Endothelial cell of umbilical vein (primary cell): Measurements from ENCODE around the gene COX5B.
A peak's percentile ranks its signal among the peaks of the same experiment; 100 is the strongest.

ENCODE experiments used
- CTCF ChIP-seq, 2 donors: IDR thresholded peaks; 1 replicate in 1 of 2; 2 replicates in 1 of 2; pipeline ENCODE4 v1.5.1; 2011; ENCODE audit warnings: low read length in 2 of 2, mild to moderate bottlenecking in 2 of 2, moderate library complexity in 2 of 2, control low read depth in 1 of 2, inconsistent platforms in 1 of 2, low read depth in 1 of 2; ENCODE audit not compliant: insufficient read depth in 1 of 2; ENCODE audit errors: extremely low read depth in 1 of 2
- EZH2 ChIP-seq: IDR thresholded peaks from 2 replicates; pipeline ENCODE4 v1.6.1; 2012; ENCODE audit warnings: borderline replicate concordance, low read depth, mild to moderate bottlenecking, moderate library complexity, low read length, inconsistent platforms; ENCODE audit not compliant: severe bottlenecking
- JUN ChIP-seq: IDR thresholded peaks from 2 replicates; pipeline ENCODE4 v1.6.1; 2011; ENCODE audit warnings: borderline replicate concordance, low read depth; ENCODE audit not compliant: insufficient read length, insufficient read depth
- MAX ChIP-seq: IDR thresholded peaks from 2 replicates; pipeline ENCODE4 v1.6.1; 2011; ENCODE audit not compliant: insufficient read depth, insufficient read length
- POLR2A ChIP-seq: IDR thresholded peaks from 2 replicates; pipeline ENCODE4 v1.6.1; 2012; ENCODE audit warnings: low read depth, mild to moderate bottlenecking, control low read depth, low read length
- POLR2AphosphoS5 ChIP-seq: IDR thresholded peaks from 2 replicates; pipeline ENCODE4 v1.6.1; 2012; ENCODE audit warnings: low read depth, mild to moderate bottlenecking, control low read depth, low read length, moderate library complexity; ENCODE audit not compliant: insufficient read depth

- TF ChIP-seq POLR2A = no peak
- peak; percentile 11 for TF ChIP-seq POLR2AphosphoS5
- no peak for TF ChIP-seq MAX
- TF ChIP-seq CTCF (IDR thresholded peaks at IDR 0.05; ENCODE audit: extremely low read depth in 1 of 2, insufficient read depth in 1 of 2, low read depth in 1 of 2, low read length in 2 of 2) = no peak
- TF ChIP-seq EZH2 = no peak
- no peak for TF ChIP-seq JUN
Observed at GRCh38 chr2:97657986-97658690, 12.3 kb downstream of the COX5B start.
